GM18907 (cell line): Measurements from ENCODE around the gene WASF2.

Experiments
- ATAC-seq: cut with Tn5 transposase; IDR thresholded peaks from one replicate; pipeline ENCODE4 v1.9.1; 2021; ENCODE audit warnings: mild to moderate bottlenecking, moderate library complexity; ENCODE audit not compliant: unreplicated experiment

The WASF2 gene

DNA sequence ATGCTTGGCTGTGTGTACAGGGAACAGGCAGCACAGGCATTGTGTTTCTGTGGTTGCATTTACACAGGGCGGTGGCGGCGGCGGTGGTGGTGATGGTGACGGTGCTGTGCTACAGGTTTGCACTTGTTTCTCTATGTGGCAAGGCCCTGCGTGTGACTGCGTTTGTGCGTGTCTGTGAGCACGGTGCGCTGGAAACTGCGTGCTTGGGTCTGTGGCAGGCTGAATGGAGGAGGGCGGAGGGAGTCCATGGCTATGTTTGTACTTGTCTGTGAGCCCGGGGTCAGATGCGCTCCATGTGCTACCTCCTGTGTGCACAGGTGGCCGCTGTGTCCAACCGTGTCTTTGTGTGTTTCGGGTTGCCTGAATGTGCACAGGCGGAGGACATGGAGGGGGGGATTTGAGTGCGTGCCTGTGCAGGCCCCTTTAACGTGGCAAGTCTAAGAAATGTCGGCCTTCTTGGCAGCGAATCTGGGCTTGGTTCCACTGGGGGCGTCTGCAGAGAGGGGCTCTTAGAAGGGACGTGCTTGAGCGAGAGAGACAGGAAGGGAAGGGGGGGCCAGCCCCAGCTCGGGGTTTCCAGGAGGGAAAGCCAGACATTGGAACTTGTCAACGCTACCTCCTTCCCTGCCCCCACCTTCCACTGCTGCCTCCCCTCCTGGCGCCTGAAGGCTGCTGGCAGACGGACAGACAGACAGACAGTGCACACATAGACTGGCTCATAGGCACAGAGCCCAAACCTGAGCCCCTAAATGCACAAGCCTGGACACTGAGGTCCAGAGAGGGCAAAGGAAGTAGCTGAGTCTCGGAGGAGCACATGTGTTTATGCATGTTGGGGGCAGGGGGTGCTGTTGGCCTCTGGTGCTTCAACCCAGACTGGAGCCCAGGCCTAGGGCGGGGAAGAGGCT is 32.7 kb upstream of the WASF2 start:
- ATAC-seq, result no peak

DNA sequence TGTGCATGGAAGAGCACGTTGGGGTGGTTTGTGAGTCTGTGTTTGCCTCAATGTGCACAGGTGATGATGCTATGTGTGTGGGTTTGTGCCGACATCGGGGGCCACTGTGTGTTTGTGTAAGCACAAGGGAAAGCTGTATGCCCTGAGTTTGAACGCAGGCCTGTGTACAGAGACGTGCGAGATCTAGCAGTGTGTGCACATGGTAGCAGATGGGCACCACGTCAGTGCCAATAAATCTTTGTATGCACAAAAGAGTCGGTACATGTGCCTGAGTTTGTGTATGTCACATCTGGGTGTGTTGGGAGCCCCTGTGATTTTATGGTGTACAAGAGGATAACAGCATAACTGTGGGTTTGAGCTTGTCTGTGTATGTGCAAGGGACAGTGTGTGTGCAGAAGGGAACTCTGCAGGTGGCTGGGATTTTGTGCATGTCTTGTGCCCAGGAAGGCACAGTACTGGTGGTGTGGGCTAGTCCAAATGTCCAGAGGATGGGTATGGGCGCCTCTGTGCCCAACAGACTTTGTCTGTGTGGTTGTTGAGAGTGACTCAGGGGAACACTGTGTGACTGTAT is 32.0 kb upstream of the WASF2 start:
- no peak for ATAC-seq

DNA sequence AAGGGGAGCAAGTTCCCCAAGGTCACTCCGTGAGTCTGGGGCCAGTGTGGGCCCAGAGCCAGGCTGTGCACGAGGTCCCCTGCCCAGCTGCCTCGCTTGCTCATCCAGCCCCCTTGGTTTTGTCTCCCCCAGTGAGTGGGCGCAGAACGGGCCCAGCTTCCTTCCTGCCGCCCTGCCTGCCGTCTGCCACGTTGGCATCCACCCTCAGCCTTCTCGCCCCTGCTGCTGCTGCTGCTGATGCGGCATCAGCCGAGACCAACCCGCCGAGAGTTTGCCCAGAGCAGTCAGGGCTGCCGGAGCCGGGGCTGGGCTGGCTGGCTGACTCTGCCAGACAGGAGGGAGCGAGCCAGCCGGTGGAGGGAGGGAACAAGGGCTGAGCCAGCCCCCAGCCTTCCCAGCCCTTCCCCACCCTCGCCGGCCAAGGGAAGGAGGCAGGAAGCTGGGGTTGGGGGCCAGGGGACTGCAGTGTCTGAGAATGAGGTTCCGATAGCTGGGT is 31.4 kb upstream of the WASF2 start:
- ATAC-seq, result no peak

DNA sequence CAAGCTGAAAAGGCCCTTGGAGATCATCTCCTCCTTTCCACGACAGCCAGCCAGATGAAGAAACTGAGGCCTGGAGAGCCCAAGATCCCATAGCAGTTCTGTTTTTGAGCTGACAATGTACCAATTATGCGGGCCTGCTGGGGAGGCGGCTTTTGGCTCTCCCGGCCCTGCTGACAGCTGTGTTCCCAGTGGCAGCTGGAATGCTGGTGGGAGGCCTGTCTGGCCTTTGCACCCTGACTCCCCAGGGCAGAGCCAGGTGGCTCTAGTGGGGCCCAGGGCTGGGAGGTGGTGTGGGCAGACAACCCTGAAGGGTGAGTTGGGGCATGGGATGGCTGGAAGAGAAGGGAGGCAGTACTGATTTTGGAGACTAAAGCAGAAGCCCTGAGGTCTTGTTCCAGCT is 30.7 kb upstream of the WASF2 start:
- no peak for ATAC-seq

DNA sequence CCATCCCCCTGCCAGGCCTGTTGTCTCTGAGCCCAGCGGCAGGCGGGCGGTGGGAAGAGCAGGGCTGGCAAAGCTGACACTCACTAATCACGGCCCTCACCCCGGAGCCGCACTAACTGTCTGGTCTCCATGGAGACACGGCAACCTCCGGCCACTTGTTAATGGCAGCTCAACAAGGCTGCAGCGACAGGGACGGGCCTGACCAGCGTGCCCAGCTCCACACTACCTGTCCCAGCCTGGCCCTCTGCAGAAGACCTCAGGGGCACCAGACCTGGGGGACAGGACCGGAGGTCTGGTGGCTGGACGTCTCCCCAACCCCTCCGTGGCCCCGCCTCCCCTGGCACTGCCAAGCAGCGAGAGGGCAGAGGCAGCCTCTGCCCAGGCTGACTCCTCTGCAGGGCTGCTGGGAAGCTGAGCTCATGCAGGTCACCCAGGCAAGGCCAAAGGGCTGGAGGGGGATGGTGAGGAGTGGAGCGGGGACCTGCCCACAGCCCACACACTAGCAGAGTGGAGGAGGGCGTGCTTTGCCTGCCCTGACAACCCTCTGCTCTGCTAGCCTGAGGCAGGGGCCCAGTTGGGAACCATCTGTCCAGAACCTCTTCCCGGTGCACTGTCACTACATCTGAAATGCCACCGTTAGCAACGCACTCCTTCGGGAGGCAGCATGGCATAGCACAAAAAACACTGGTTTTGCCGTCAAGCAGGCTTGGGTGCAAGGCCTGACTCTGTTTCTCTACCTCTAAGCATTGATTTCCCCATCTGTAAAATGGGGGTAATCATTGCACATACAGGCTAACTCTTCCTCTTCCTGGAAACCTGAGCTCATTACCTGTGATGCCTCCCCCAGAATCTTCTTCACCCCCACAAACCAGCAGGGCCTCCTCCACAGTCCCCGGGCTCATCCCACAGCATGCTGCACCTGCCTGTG is 29.6 kb upstream of the WASF2 start:
- no peak for ATAC-seq

DNA sequence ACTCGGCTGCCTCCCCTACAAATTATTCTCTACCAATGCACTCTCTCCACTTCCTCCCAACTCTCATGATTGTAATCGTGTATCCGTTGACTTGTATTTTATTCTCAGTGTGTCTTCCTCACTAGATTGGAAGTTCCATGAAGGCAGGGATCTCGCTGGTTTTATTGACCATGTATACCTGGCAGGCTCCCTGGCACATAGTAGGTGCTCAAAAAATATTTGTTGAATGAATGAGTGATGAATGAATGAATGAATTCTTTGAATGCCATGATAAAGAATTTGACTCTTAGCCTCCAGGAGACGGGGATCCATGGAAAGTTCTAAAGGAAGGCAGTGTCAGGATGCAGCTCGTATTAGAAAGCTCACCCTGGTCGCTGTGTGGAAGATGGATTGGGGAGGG is 28.8 kb upstream of the WASF2 start:
- ATAC-seq, result no peak

DNA sequence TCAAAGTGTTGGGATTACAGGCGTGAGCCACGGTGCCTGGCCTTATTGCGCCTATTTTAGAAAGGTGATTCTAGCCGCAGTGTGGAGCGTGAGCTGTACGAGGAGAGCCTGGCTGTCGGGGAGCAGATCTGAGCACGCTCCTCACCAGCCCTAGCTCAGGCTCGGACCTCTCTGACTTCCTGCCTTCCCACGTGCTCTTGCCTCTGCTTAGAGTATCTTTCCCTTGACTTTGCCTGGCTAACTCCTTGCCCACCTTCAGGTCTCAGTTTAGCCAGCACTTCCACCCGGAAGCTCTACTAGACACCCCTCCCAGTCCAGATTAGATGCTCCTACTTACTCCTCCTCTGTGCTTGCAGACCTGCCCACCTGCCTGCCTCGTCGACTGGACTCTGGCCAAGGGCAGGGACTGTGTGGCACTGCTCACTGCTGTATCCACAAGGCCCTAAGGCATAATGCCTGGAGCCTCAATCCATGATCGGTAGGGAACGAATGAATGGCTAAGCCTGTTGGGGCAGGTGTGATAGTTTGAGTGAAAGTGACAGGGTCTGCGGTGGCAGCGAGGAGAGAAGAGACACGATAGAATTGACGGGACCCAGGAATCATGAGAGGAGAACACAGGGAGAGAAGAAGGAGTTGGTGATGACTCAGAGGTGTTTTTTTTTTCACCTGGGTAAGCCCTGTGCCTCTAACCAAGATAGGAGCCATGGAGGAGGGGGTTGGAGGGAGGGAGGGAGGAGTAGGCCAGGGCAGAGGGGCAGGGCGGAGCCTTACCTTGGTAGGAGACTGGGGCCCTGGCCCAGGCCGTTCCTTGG is 28.1 kb upstream of the WASF2 start:
- no peak for ATAC-seq

DNA sequence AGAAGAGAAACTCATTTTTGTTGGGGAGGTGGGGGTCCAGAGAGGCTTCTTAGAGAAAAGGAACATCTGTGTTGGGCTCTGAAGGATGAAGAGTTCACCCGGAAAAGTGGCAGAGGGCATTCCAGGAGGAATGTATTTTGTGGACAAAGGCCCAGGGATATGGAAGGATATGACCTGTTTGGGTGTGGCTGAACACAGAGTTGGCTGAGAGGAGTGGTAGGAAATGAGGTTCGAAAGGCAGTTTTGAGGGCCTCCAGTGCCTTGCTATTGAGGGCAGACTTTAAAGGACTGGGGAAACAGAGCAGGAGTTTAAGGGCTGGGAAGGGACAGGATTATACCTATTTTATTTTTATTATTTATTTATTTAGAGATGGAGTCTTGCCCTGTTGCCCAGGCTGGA is 27.3 kb upstream of the WASF2 start:
- ATAC-seq, result no peak

DNA sequence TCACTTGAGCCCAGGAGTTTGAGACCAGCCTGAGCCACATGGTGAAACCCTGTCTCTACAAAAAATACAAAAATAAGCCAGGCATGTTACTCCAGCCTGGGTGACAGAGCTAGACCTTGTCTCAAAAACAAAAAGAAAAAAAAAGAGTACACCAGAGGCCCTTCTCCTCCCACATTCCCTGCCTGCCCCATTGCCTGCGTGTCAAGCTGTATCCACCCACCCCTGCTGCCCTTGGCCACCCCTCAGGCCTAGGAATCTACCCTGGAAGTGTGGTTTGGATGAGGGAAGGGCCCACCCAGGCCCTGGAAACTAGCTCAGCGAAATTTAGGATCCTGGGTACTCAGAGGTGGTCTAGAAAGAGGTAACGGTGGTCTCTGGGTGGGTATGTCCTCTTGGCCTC is 25.7 kb upstream of the WASF2 start:
- no peak for ATAC-seq

DNA sequence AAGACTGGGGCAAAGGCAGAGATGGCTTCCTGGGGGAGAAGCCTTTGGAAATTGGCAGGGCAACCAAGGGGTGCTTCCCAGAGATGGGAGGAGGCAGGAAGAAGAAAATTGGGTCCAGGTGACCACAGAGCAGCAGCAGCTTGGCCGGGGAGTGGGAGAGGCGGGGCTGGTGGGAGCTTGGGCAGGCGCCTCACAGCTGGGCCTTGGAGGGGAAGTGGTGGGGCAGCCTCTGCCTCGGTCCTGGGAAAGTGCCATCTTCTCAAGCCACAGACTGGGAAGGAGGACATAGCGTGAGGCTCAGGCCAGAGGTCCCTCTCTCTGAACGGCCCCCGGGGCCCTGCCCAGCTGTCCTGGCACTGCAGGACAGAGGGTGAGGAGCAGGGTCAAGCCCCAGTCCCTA is 24.0 kb upstream of the WASF2 start:
- no peak for ATAC-seq

DNA sequence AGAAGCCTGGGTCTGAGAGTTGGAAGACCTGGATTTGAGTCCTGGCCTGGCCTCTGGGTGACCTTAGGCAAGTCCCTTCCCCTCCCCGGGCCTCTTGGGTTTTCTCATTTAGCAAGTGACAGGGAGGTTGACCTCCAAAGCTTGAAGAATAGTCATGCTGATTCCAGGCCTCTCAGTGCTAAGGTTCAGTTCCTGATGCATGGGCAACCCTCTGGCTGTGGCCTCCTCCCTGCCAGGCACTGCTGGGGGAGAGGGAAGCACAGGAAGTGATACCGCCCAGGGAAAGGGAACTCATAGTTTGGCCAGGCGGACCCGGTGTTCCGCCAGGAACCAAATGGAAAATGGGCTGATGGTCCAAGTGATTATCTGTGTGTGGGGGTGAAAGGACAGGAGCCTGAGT is 23.6 kb upstream of the WASF2 start:
- ATAC-seq, result no peak

DNA sequence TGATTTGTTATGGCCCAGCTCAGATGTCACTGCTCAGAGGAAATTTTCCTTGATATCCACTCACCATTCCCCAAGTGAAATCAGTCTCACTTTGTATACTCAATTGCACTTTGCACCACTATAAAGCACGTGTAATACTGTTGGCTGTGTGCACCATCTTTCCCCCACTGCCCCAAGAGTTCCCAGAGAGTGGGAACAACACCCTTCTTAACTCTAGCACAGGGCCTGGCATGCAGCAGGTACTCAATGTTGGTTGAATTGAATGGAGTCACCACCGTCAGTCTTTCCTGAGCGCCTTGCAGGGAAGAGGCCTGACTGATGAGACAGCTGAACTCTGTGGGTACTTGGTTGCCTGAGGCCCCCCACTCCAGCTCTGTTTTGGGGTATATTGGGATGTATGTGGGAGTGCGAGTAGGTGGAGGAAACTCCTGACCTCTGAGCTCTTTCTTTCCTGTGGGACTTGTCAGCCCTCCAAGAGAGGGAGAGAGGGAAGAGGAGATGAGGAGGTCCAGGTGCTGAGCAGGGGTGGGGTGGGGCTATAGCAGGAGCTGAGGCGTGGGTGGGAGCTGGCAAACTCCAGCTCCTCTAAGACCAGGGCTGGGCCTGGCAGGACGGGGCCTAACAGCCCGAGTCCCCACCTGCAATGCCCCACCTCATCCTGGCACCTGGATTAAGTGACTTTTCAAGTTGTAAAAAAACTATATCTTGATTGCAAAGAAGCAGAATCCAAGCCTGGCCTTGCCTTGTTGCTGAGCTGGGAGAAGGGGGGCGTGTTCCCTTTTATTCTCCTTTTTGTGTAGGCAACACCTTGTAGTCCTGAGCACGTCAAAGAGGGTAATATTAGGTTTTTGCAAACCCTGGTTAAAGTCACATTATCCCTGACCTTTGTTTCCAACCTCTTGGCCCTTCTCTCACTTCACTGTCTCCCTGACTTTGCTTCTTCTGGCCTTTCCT is 19.4 kb upstream of the WASF2 start:
- no peak for ATAC-seq

DNA sequence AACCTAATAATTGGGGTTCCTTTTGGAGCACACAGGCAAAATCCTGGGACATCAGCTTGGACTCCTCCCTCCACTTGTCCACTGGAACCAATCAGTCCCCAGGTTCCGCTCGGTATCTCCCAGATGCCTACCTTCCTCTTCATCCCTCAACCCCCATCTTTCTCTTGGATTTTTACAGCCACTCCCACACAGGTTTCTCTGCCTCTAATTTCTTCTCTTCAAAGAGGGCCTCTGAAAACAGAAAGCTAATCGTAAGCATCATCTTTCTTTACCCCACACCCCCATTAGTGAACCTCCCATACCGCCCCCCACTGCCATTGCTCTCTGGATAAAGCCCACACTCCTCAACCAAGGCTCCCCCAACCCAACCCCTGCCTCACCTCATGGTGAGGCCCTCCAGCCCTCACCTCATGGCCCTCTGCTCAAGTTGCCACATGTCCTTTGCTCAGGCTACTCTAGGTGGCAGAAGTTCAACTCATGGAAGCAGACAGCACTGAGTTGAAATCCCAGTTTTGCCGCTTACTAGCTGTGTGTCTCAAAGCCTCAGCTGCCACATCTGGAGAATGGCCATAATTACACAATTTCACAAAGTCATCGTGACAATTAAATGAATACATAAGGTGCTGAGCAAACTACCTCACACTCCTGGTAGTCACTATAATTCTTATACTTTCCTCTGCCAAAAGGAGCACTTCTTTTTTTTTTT is 18.1 kb upstream of the WASF2 start:
- ATAC-seq, result no peak

DNA sequence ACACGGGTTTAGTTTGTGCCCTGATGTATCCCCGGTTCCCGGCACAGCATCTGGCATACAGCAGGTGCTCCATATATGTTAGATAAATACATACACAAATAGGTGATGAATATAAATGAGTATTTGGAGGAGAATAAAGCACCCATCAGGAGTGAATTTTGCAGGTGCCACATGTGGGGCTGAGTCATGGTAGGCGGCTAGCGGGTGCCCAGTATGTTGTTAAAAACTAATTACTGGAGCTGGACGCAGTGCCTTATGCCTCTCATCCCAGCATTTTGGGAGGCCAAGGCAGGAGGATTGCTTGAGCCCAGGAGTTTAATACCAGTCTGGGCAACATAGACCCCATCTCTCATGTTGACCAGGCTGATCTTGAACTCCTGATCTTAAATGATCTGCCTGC is 16.7 kb upstream of the WASF2 start:
- no peak for ATAC-seq

DNA sequence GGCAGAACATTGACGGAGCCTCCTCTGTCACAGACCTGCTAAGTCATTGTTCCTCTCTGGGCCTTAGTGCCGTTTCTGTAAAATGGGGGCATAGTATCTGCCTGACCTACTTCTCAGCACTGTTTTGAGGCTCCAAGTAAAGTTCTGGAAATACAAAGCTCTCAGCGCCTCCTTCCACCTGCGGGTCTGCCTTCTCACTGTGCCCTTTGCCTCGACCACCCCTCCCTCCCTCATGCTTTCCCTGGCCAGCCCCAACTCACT is 15.4 kb upstream of the WASF2 start:
- ATAC-seq, result no peak

DNA sequence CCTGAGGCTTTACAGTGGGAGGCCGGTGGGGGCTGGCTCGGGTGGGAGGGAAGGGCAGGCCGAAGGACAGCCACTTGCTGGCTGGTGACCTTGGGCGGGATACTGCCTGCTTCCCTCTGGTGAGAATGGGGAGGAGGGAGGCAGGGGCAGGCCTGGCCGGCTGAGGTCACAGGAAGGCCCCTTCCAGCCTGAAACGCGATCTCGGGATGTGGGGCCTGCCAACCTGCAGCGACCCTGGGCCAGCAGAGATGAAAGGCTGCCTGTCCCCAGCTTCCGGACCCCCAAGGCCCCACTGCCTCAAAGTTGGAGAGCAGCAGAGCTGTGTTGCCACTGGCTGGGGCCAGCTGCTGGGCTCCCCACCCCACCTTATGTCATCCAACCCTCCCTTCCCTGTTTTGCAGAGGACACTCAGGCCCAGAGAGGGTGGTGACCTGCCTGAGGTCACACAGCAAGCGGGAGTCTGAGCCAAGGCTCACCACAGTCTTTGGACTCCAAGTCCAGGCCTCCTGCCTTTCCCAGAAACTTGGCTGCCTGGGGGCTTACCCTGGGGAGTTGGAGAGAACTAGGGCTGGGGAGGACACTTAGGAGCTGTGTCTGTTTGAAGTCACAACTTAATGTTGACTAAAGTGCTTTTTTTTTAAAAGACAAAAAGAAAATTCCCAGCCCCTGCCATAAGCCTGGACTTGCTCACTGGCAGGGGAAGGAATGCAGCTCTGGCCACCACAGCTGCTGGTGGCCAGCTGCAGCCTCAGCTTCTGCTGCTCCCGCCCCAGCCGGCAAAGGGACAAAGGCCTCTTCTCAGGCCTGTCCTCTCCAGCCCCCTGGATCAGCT is 14.8 kb upstream of the WASF2 start:
- no peak for ATAC-seq

DNA sequence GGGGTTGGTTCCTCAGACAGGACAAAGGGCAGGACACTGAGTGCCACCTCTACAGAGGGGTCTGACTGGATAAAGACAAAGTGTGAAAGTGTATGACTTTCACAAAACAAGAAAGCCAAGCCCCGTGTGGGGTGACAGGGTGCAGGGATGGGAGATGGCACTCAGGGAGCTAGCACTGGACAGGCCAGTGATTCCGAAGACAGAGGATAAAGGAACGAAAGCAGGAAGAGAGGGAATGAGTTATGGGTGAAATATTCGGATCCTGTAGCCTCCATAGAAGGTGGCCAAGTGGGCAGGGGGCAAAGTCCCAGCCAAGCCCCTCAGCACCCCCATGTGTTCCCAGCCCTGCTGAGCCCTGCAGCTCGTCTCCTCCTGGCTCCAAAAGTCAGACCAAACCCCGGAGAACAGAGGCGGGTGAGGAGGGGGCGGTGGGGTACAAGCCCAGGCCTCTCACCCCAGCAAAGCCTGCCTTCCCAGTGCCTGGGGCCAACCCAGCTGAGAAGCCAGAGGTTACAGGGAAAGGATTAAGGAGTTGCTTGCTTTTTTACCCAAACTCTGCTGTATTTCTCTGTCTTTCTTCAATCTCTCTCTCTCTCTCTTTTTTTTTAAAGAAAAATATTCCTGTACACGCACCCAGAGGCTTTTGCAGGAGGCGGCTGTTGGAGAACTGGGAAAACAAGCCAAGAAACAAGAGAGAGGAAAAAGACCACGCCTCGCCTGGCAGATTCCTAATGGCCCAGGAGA is 14.0 kb upstream of the WASF2 start:
- ATAC-seq, result no peak

DNA sequence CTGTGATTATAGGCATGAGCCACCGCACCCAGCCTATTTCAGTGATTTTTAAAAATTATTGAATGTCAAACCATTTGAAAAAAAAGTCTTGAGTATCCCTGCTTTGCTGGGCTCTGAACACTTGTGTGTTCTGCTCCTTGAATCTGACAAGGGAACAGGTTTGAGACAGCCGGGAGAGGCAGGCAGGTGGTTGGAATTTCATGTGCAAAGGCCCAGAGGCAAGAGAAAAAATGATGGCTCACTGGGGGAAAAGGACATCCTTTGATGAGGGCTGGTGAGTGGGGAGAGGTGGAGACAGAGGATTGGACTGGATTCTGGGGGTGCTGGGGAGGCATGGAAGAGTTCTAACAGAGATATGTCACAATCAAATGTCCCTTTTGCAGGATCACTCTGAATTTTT is 13.1 kb upstream of the WASF2 start:
- no peak for ATAC-seq
